H1 (cell line): Measurements from ENCODE around the gene CALCOCO2.

Source experiments
- BACH1 ChIP-seq: IDR thresholded peaks from 2 replicates; pipeline ENCODE4 v1.6.1; 2012; ENCODE audit warnings: low read length, improper control_type of control experiment
- CEBPB ChIP-seq: IDR thresholded peaks from 2 replicates; pipeline ENCODE4 v1.6.1; 2012; ENCODE audit warnings: low read depth, low read length
- CTBP2 ChIP-seq: IDR thresholded peaks from 2 replicates; pipeline ENCODE4 v1.7.0; 2011; ENCODE audit warnings: borderline replicate concordance, mild to moderate bottlenecking, moderate library complexity, mixed read lengths, low read length; ENCODE audit not compliant: insufficient read depth, insufficient read length
- CTCF ChIP-seq, 3 experiments: IDR thresholded peaks; 1 replicate in 2 of 3; 2 replicates in 1 of 3; pipeline versions ENCODE4 v1.5.1 to v1.6.1; 2011; ENCODE audit warnings: low read length in 3 of 3, mild to moderate bottlenecking in 3 of 3, inconsistent platforms in 2 of 3, low read depth in 1 of 3, moderate library complexity in 1 of 3; ENCODE audit not compliant: insufficient read depth in 1 of 3; ENCODE audit errors: control extremely low read depth in 1 of 3
- EP300 ChIP-seq, 2 experiments: IDR thresholded peaks; 1 replicate in 1 of 2; 2 replicates in 1 of 2; pipeline ENCODE4 v1.6.1; 2011 to 2012; ENCODE audit warnings: low read depth in 2 of 2, low read length in 2 of 2, mild to moderate bottlenecking in 2 of 2, borderline replicate concordance in 1 of 2, inconsistent platforms in 1 of 2, moderate library complexity in 1 of 2
- EZH2 ChIP-seq: fragments of 200-600 bp; sonication (generic); IDR thresholded peaks from 2 replicates; pipeline ENCODE4 v1.7.1; 2012; ENCODE audit warnings: low read depth, mild to moderate bottlenecking, moderate library complexity, low read length, inconsistent platforms; ENCODE audit not compliant: severe bottlenecking
- FOSL1 ChIP-seq: IDR thresholded peaks from 2 replicates; pipeline ENCODE4 v1.6.1; 2011; ENCODE audit warnings: mild to moderate bottlenecking, low read depth, low read length, moderate library complexity; ENCODE audit not compliant: insufficient read depth
- JUND ChIP-seq: IDR thresholded peaks from 2 replicates; pipeline ENCODE4 v1.6.1; 2011; ENCODE audit warnings: mild to moderate bottlenecking, improper control_type of control experiment, low read length
- MAX ChIP-seq: IDR thresholded peaks from 2 replicates; pipeline ENCODE4 v1.6.1; 2012; ENCODE audit warnings: inconsistent platforms
- POLR2AphosphoS5 ChIP-seq: IDR thresholded peaks from 2 replicates; pipeline ENCODE4 v1.6.1; 2011; ENCODE audit warnings: low read depth, low read length
- YY1 ChIP-seq: IDR thresholded peaks from 2 replicates; pipeline ENCODE4 v1.6.1; 2011; ENCODE audit warnings: low read depth, mild to moderate bottlenecking, low read length
- ZNF274 ChIP-seq: IDR thresholded peaks from 2 replicates; pipeline ENCODE4 v1.7.0; 2012; ENCODE audit warnings: low read length, borderline replicate concordance; ENCODE audit errors: extremely low read depth

- TF ChIP-seq CTCF (IDR thresholded peaks at IDR 0.05; ENCODE audit: control extremely low read depth in 1 of 3, insufficient read depth in 1 of 3, low read depth in 1 of 3, low read length in 3 of 3) (no peak), POLR2AphosphoS5 (peak; percentile 34; the same call in 1 of the 2 replicates), YY1 (no peak), BACH1 (no peak), CTBP2 (no peak), FOSL1 (no peak), MAX (peak; percentile 70), CEBPB (no peak), EP300 (IDR thresholded peaks at IDR 0.05; ENCODE audit: borderline replicate concordance in 1 of 2, low read depth in 2 of 2, low read length in 2 of 2) (no peak), EZH2 (no peak), ZNF274 (no peak), JUND (no peak)
These were observed 78.1 kb downstream of the CALCOCO2 start for GRCh38 chr17:48908853-48909394.
